ENCODE measurements around the gene CD164L2.

The CD164L2 gene

DNA sequence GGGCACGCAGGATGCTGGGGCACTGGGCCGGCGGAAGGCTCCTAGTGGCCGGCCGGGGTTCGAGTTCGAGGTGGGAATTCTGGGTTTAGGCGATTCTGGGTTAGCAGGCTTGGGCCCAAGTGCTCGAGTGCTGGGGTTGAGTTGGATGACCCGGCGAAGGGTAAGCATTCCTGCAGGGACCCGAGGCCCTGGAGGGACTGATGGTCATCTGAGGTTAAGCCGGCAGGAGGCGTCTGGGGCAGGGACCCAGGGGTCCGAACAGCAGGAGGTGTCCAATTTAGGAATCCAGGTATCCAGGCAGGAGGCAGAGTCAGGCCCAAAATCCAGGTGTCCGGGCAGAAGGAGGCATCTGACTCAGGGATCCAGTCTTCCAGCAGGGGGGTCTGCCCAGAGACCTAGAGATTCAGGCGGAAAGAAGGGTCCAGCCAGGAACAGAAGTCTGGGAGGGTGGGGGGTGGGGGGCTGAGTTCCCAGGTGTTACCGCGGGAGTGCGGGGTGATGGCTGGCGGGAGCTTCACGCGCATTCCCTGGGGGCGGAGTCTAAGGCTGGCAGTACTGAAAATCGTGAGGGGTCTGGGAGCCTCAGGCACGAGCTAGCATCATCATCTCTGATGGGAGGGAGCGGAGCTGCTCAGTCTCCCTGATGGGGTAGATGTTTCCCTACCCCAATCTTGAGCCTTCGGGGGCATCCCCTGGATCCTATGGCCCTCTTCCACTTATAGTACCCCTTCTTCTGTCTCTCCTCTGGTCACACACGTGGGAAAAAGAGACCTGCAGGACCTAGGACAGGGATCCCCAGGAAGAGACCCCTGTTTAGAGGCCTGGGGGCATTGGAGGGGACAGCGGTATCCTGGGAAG is 9.9 kb upstream of the CD164L2 start:
- no peaks in the 10 kb centered on the region for H3K36me3 ChIP-seq (ENCODE audit: control insufficient read depth in 2 of 2, insufficient read depth in 1 of 2, low read length in 2 of 2)
- no peaks in the 10 kb centered on the region for H3K4me1 ChIP-seq (ENCODE audit: control insufficient read depth, insufficient read depth, low read length)
- peak overlapping the region; percentile 45 for H3K4me3 ChIP-seq (ENCODE audit: low read depth, low read length)
- POLR2A ChIA-PET = no interaction called here
- no peak overlapping the region for H3K27ac ChIP-seq (ENCODE audit: extremely low read depth, low read depth, low read length)
- CTCF ChIA-PET = interaction anchor here (1.0 to 7.4 kb wide), 4 partner anchors 36 to 214 kb away, joined by 3 to 202 read pairs (median 4); no protein-coding TSS in a partner anchor
- no peaks in the 10 kb centered on the region for H3K9me3 ChIP-seq (ENCODE audit: control insufficient read depth, insufficient read depth, low read depth, low read length)
- TF ChIP-seq ZIC2 (tag by site-specific recombination; IDR thresholded peaks at IDR 0.05) = peak; percentile 55
- TF ChIP-seq REST (tag by site-specific recombination; IDR thresholded peaks at IDR 0.05) = 0 out of 2 replicates have a peak, but pooled peaks have one; percentile 40
- no peak for TF ChIP-seq ZNF214 (tag by site-specific recombination; IDR thresholded peaks at IDR 0.05; ENCODE audit: borderline replicate concordance)
- TF ChIP-seq ZNF211 (tag by site-specific recombination; IDR thresholded peaks at IDR 0.05; ENCODE audit: low read depth) = no peak
- 0 out of 2 replicates have a peak, but pooled peaks have one; percentile 18 for TF ChIP-seq BCL11A (tag by site-specific recombination; IDR thresholded peaks at IDR 0.05; ENCODE audit: low read depth)
- TF ChIP-seq ZNF10 (tag by site-specific recombination; IDR thresholded peaks at IDR 0.05) = no peak
- TF ChIP-seq ZNF433 (tag by site-specific recombination; IDR thresholded peaks at IDR 0.05; ENCODE audit: low read depth) = no peak
- TF ChIP-seq, protein P1, sequence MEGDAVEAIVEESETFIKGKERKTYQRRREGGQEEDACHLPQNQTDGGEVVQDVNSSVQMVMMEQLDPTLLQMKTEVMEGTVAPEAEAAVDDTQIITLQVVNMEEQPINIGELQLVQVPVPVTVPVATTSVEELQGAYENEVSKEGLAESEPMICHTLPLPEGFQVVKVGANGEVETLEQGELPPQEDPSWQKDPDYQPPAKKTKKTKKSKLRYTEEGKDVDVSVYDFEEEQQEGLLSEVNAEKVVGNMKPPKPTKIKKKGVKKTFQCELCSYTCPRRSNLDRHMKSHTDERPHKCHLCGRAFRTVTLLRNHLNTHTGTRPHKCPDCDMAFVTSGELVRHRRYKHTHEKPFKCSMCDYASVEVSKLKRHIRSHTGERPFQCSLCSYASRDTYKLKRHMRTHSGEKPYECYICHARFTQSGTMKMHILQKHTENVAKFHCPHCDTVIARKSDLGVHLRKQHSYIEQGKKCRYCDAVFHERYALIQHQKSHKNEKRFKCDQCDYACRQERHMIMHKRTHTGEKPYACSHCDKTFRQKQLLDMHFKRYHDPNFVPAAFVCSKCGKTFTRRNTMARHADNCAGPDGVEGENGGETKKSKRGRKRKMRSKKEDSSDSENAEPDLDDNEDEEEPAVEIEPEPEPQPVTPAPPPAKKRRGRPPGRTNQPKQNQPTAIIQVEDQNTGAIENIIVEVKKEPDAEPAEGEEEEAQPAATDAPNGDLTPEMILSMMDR (tag by site-specific recombination; IDR thresholded peaks at IDR 0.05) = peak; percentile 42; the same call in 1 of the 2 replicates
- TF ChIP-seq ZNF660 (tag by site-specific recombination; IDR thresholded peaks at IDR 0.05) = no peak
- TF ChIP-seq, protein P2, sequence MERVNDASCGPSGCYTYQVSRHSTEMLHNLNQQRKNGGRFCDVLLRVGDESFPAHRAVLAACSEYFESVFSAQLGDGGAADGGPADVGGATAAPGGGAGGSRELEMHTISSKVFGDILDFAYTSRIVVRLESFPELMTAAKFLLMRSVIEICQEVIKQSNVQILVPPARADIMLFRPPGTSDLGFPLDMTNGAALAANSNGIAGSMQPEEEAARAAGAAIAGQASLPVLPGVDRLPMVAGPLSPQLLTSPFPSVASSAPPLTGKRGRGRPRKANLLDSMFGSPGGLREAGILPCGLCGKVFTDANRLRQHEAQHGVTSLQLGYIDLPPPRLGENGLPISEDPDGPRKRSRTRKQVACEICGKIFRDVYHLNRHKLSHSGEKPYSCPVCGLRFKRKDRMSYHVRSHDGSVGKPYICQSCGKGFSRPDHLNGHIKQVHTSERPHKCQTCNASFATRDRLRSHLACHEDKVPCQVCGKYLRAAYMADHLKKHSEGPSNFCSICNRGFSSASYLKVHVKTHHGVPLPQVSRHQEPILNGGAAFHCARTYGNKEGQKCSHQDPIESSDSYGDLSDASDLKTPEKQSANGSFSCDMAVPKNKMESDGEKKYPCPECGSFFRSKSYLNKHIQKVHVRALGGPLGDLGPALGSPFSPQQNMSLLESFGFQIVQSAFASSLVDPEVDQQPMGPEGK (tag by site-specific recombination; IDR thresholded peaks at IDR 0.05) = 0 out of 2 replicates have a peak, but pooled peaks have one; percentile 15
- TF ChIP-seq, protein P3, sequence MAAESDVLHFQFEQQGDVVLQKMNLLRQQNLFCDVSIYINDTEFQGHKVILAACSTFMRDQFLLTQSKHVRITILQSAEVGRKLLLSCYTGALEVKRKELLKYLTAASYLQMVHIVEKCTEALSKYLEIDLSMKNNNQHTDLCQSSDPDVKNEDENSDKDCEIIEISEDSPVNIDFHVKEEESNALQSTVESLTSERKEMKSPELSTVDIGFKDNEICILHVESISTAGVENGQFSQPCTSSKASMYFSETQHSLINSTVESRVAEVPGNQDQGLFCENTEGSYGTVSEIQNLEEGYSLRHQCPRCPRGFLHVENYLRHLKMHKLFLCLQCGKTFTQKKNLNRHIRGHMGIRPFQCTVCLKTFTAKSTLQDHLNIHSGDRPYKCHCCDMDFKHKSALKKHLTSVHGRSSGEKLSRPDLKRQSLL (tag by site-specific recombination; IDR thresholded peaks at IDR 0.05) = no peak
- TF ChIP-seq KLF7 (tag by site-specific recombination; IDR thresholded peaks at IDR 0.05; ENCODE audit: borderline replicate concordance) = no peak
- no peak for TF ChIP-seq ZNF175 (tag by site-specific recombination; IDR thresholded peaks at IDR 0.05)
- TF ChIP-seq ZFP37 (tag by site-specific recombination; IDR thresholded peaks at IDR 0.05) = no peak
- TF ChIP-seq ZBTB20 (tag by site-specific recombination; IDR thresholded peaks at IDR 0.05) = peak; percentile 74
- TF ChIP-seq RBAK (tag by site-specific recombination; IDR thresholded peaks at IDR 0.05) = no peak
- TF ChIP-seq ZNF423 (tag by site-specific recombination; IDR thresholded peaks at IDR 0.05) = peak; percentile 64; the same call in 1 of the 2 replicates
- TF ChIP-seq ZBTB17 (tag by site-specific recombination; IDR thresholded peaks at IDR 0.05) = no peak
- TF ChIP-seq KLF9 (tag by site-specific recombination; IDR thresholded peaks at IDR 0.05; ENCODE audit: low read depth) = no peak
- peak; percentile 51; the same call in 1 of the 2 replicates for TF ChIP-seq ZNF76 (tag by site-specific recombination; IDR thresholded peaks at IDR 0.05; ENCODE audit: borderline replicate concordance, low read depth)
- TF ChIP-seq, protein P4, sequence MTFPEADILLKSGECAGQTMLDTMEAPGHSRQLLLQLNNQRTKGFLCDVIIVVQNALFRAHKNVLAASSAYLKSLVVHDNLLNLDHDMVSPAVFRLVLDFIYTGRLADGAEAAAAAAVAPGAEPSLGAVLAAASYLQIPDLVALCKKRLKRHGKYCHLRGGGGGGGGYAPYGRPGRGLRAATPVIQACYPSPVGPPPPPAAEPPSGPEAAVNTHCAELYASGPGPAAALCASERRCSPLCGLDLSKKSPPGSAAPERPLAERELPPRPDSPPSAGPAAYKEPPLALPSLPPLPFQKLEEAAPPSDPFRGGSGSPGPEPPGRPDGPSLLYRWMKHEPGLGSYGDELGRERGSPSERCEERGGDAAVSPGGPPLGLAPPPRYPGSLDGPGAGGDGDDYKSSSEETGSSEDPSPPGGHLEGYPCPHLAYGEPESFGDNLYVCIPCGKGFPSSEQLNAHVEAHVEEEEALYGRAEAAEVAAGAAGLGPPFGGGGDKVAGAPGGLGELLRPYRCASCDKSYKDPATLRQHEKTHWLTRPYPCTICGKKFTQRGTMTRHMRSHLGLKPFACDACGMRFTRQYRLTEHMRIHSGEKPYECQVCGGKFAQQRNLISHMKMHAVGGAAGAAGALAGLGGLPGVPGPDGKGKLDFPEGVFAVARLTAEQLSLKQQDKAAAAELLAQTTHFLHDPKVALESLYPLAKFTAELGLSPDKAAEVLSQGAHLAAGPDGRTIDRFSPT (tag by site-specific recombination; IDR thresholded peaks at IDR 0.05) = no peak
- no peak for TF ChIP-seq ZNF473 (tag by site-specific recombination; IDR thresholded peaks at IDR 0.05)
- no peak for TF ChIP-seq YY2 (tag by site-specific recombination; IDR thresholded peaks at IDR 0.05)
- no peak for TF ChIP-seq ZNF600 (tag by site-specific recombination; IDR thresholded peaks at IDR 0.05)
- TF ChIP-seq ZBTB48 (tag by site-specific recombination; IDR thresholded peaks at IDR 0.05) = 0 out of 2 replicates have a peak, but pooled peaks have one; percentile 18
- no peak for TF ChIP-seq ZNF23 (tag by site-specific recombination; IDR thresholded peaks at IDR 0.05; ENCODE audit: borderline replicate concordance)

Measured in HEK293 (cell line).